ENCODE measurements around the gene TSSK2. TPM values are rescaled to one million over a fixed set of nuclear protein-coding genes. Genes with fewer than 3 reads are reported as not detected.

Gene TSSK2
- total RNA-seq, 1 donor from 2014 or later = not detected

DNA sequence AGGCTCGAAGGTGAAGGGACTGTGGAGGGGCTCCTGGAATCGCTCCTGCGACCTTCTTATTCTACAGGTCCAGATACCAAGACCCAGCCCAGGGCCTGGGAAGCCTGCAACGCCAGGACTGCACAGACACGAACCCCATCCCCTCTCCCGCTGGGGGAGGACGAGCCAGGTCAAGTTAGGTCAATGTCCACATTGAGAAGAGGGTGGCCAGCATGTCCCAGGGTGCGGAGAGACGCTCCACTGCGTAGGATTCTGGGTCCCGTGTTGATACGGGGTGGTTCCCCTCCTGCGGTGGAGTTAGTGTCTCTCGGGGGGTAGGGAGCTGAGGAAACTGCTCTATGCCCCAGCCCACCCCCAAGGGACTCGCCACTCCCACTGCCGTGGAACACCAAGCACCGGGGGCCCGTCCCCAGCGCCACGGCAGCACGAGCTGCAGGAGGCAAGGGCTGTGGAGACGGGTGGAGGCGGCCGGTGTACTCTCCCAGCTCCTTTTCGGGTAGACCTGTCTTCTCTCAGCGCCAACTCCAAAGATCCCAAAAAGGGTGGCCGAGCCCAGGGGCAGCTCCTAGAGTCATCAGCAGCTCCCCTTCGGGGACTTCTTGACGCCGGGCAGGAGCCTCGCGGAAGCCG, 17.4 kb downstream of the TSSK2 start:
- FAIRE-seq = no peak
- Histone ChIP-seq H3K4me3 (ENCODE audit: low read depth, low read length) (no peak overlapping the region), H3K36me3 (ENCODE audit: control insufficient read depth, insufficient read depth, low read length) (no peaks in the 10 kb centered on the region), H3K27me3 (ENCODE audit: control insufficient read depth, insufficient read depth, low read length) (peaks cover 44% of the 10 kb centered on the region)
- TF ChIP-seq, protein P1, sequence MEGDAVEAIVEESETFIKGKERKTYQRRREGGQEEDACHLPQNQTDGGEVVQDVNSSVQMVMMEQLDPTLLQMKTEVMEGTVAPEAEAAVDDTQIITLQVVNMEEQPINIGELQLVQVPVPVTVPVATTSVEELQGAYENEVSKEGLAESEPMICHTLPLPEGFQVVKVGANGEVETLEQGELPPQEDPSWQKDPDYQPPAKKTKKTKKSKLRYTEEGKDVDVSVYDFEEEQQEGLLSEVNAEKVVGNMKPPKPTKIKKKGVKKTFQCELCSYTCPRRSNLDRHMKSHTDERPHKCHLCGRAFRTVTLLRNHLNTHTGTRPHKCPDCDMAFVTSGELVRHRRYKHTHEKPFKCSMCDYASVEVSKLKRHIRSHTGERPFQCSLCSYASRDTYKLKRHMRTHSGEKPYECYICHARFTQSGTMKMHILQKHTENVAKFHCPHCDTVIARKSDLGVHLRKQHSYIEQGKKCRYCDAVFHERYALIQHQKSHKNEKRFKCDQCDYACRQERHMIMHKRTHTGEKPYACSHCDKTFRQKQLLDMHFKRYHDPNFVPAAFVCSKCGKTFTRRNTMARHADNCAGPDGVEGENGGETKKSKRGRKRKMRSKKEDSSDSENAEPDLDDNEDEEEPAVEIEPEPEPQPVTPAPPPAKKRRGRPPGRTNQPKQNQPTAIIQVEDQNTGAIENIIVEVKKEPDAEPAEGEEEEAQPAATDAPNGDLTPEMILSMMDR (IDR thresholded peaks at IDR 0.05; ENCODE audit: insufficient read depth, low read length, severe bottlenecking) = no peak
- no peak for DNase-seq (ENCODE audit: low read depth)

DNA sequence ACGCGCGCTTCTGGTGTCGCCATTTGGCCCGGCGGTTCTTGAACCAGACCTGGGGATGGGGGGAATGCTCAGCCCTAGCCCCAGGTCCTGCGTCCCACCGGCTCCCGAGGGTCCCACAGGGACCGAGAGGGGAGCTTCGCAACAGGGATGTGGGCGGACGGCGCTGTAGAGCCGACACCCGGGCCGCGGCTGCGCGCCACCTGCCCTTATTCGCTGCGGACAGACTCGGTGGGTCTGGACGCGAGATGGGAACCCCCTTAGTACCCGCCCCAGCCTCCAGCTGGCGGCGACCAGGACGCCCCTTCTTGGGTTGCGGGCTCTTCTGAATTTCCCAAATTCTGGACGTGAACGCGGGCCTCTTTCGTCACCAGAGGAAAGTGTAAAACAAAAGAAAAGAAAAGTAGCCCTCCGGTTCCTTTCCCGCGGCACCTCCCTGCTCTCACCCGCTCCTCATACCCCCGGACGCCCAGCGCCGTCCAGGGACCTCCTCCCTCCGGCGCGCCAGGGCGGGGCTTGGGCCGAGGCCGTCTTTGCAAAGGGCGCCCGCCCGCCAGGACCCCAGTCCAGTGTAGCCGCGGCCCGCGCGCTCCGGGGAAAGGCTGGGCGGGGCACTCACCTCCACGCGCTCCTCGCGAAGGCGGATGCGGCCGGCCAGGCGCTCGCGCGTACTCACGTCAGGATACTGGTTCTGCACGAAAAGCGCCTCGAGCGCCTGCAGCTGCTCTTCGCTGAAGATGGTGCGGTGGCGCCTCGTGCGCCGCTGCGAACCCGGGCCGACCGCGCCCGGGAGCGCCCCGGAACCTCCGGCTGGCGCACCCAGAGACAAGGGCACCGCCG, 18.2 kb downstream of the TSSK2 start:
- TF ChIP-seq, protein P1 (IDR thresholded peaks at IDR 0.05; ENCODE audit: insufficient read depth, low read length, severe bottlenecking) = no peak
- Histone ChIP-seq H3K4me3 (ENCODE audit: low read depth, low read length) (peak overlapping the region; percentile 14), H3K27me3 (ENCODE audit: control insufficient read depth, insufficient read depth, low read length) (peaks cover 46% of the 10 kb centered on the region), H3K36me3 (ENCODE audit: control insufficient read depth, insufficient read depth, low read length) (no peaks in the 10 kb centered on the region)
- FAIRE-seq (no peak), DNase-seq (ENCODE audit: low read depth) (no peak)

DNA sequence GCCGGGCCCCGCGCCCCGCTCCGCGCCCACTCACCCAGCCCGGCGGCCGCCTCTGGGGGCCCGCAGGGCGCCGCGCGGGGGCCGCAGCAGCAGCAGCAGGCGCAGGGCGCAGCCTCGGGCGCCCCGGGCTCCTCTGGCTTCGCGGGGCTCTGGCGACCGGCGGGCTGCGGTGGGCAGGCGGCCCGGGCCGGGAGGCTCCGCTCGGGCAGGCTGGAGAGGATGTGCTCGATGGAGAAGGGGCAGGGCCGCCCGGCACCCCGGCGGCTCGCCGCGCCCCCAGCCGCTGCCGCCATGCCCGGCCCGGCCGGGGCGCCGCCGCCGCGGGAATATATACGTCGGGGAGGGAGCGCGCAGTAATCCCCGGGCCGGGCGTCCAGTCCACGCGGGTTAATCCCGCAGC, 18.9 kb downstream of the TSSK2 start, which contains the start of gene GSC2:
Gene GSC2 (minus strand): TSS at position 302 of the 400 bp plus-strand sequence. CDS start 9 bp downstream, at position 293.
- DNase-seq (ENCODE audit: low read depth) (no peak), FAIRE-seq (no peak)
- TF ChIP-seq, protein P1 (IDR thresholded peaks at IDR 0.05; ENCODE audit: insufficient read depth, low read length, severe bottlenecking) = no peak
- Histone ChIP-seq H3K36me3 (ENCODE audit: control insufficient read depth, insufficient read depth, low read length) (no peaks in the 10 kb centered on the region), H3K4me3 (ENCODE audit: low read depth, low read length) (peak within 1 kb of the TSS; percentile 14), H3K27me3 (ENCODE audit: control insufficient read depth, insufficient read depth, low read length) (peaks cover 48% of the 10 kb centered on the region)

DNA sequence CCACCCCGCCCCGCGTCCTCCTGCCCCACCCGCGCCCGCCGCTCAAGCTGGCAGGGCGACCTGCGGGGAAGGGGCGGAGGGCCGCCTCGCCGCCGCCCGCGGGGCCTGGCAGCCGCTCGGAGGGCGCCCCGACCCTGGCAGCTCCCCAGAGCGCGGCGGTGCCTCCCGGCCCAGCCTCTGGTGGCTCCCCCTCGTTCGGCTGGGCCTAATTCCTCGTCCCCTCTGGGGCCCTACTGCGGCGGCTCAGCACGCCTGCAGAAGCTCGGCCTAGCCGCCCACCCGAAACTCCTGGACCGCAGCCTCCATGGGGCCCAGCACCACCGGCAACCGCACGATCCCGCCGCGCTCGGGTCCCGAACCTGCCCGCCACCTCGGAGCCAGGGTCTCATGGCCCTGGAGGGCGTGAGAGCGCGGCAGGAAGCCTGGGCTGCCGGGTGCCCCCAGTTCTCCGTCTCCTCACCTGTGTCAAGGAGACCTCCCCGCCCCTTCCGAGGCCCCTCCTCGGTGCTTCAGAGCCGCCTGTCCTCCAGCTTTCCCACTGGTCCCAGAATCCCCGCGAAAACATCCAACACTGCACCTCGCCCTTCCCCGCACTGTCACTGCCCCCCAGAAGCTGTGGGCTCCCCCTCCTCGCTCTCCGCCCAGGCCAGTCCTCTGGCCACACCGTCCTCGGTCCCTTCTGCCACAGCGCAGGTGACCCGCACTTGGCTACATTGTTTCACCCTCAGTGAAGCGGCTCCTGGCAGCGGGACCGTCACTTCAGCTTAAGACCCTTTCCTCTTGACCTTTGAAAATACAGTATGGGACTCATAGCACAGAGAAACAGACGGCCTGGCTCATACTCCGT, 19.6 kb downstream of the TSSK2 start:
- DNase-seq (ENCODE audit: low read depth) (no peak), FAIRE-seq (no peak)
- Histone ChIP-seq H3K4me3 (ENCODE audit: low read depth, low read length) (no peak overlapping the region), H3K27me3 (ENCODE audit: control insufficient read depth, insufficient read depth, low read length) (peaks cover 48% of the 10 kb centered on the region), H3K36me3 (ENCODE audit: control insufficient read depth, insufficient read depth, low read length) (no peaks in the 10 kb centered on the region)
- TF ChIP-seq, protein P1 (IDR thresholded peaks at IDR 0.05; ENCODE audit: insufficient read depth, low read length, severe bottlenecking) = no peak

DNA sequence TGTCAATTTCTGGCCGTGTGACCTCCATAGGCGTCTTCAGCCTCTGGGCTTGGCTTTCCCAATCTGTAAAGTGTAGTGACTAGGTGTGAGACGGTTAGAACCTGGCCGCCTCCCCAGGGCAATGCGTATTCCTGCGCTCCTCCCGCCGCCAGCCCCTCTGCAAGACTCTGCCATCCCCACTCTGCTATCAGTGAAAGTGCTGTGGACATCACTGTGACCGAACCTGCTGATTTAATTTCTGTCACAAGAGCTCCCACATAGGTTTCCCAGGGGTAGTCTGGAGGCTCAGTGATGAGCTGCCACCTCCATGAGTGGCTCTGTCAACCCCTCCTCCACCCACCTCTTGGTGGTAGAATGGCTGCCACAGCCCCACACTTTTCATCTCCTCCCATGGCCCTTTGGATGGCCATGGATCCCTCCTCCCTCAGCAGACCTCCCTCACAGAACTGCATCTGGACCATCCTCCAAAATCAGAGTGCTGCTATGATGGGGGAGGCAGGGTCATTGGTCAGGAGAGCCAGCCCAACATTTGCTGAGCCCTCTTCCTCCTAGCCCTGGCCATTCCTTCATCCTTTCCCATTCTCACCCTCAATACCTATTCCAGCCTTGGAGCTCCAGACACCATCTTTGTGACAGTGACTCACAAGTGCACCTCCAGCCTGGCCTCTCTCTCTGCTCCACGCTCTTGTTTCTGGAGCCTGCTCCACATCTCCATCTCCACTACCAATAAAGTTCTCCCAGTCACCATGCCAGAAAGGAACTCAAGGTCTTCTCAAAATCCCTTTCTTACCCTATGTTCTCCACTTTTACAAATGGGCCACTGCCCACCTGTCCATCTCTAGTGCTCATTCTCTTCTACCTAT, 20.5 kb downstream of the TSSK2 start:
- DNase-seq (ENCODE audit: low read depth) (no peak), FAIRE-seq (no peak)
- Histone ChIP-seq H3K27me3 (ENCODE audit: control insufficient read depth, insufficient read depth, low read length) (peaks cover 48% of the 10 kb centered on the region), H3K4me3 (ENCODE audit: low read depth, low read length) (no peak overlapping the region), H3K36me3 (ENCODE audit: control insufficient read depth, insufficient read depth, low read length) (no peaks in the 10 kb centered on the region)
- TF ChIP-seq, protein P1 (IDR thresholded peaks at IDR 0.05; ENCODE audit: insufficient read depth, low read length, severe bottlenecking) = no peak
